ENCODE data around the gene RPS6KA2. TPM values are rescaled to one million over a fixed set of nuclear protein-coding genes. Genes with fewer than 3 reads are reported as not detected.

Gene RPS6KA2
- total RNA-seq, 1 experiment from 2014 or later, result 18.5 TPM

DNA sequence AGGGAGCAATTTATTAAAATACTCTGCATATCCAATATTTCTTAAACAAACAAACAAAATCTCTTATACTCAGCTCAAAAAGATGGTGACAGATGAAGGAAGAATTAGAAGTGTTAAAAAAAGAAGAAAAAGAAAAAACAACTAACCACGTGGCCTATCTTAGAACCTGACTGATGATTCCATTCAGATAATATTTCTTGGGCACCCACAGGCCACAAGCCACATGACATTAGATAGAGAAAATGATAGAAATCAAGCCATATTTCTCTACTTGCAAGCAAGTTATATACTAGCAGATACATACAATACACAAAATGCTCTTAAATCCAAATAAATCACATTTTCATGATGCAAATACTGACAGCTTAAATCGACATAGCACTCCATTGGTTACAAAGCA lies 26.1 kb downstream of the RPS6KA2 start:
- H3K9me3 ChIP-seq (ENCODE audit: insufficient read depth, low read depth), result no peaks in the 10 kb centered on the region
- no peaks in the 10 kb centered on the region for H3K27me3 ChIP-seq (ENCODE audit: insufficient read depth, low read depth)
- no peaks in the 10 kb centered on the region for H4K20me1 ChIP-seq (ENCODE audit: insufficient read depth)
- H3K4me2 ChIP-seq, result no peak overlapping the region
- BruUV-seq (replicated peaks), result no TSS peak
- H3K27ac ChIP-seq, result no peak overlapping the region
- H3K4me1 ChIP-seq (replicated peaks; ENCODE audit: insufficient read depth), result no peaks in the 10 kb centered on the region
- H3K4me3 ChIP-seq, result no peak overlapping the region
- POLR2A ChIA-PET (ENCODE audit: unreplicated experiment), result no interaction called here
- CTCF ChIA-PET, result no interaction called here
- H3K36me3 ChIP-seq (ENCODE audit: low read depth), result no peaks in the 10 kb centered on the region
- TF ChIP-seq, protein P1, sequence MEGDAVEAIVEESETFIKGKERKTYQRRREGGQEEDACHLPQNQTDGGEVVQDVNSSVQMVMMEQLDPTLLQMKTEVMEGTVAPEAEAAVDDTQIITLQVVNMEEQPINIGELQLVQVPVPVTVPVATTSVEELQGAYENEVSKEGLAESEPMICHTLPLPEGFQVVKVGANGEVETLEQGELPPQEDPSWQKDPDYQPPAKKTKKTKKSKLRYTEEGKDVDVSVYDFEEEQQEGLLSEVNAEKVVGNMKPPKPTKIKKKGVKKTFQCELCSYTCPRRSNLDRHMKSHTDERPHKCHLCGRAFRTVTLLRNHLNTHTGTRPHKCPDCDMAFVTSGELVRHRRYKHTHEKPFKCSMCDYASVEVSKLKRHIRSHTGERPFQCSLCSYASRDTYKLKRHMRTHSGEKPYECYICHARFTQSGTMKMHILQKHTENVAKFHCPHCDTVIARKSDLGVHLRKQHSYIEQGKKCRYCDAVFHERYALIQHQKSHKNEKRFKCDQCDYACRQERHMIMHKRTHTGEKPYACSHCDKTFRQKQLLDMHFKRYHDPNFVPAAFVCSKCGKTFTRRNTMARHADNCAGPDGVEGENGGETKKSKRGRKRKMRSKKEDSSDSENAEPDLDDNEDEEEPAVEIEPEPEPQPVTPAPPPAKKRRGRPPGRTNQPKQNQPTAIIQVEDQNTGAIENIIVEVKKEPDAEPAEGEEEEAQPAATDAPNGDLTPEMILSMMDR (conservative IDR thresholded peaks at IDR 0.05), result no peak
- no peak for TF ChIP-seq EZH2 (IDR thresholded peaks at IDR 0.05; ENCODE audit: low read depth)
- intact Hi-C loops (cut with micrococcal nuclease; ENCODE audit: unreplicated experiment), result no loop called here
- no peaks in the 10 kb centered on the region for H3K79me2 ChIP-seq (ENCODE audit: low read depth)
- no peak for DNase-seq
- no peaks in the 10 kb centered on the region for H3K9me2 ChIP-seq (ENCODE audit: insufficient read depth)
- H3F3A ChIP-seq (ENCODE audit: insufficient read depth, low read depth), result no peaks in the 10 kb centered on the region
- H2AFZ ChIP-seq, result no peak overlapping the region

DNA sequence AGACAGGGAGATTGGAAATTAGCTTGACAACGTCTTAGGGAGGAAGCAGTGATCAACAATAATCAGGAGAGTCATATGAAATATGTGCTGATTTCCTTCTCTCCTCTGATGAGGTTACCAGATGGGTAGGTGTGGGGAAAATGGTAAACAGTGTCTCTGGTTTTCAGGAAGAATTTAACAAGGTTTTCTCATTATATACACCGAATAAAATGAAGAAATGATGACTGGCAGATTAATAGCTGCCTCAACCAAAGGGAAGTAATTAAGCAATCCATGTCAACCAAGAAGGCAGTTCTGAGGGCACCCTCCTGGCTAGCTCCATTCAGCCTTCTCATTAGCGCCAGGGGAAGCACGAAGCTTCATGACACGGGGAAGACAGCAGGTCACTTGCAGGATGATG lies 27.8 kb downstream of the RPS6KA2 start:
- CTCF ChIA-PET, result interaction anchor here (0.6 kb wide), 1 partner anchor 42 kb away, joined by 3 read pairs; no protein-coding TSS in a partner anchor
- intact Hi-C loops (cut with micrococcal nuclease; ENCODE audit: unreplicated experiment), result no loop called here
- H3F3A ChIP-seq (ENCODE audit: insufficient read depth, low read depth), result no peaks in the 10 kb centered on the region

DNA sequence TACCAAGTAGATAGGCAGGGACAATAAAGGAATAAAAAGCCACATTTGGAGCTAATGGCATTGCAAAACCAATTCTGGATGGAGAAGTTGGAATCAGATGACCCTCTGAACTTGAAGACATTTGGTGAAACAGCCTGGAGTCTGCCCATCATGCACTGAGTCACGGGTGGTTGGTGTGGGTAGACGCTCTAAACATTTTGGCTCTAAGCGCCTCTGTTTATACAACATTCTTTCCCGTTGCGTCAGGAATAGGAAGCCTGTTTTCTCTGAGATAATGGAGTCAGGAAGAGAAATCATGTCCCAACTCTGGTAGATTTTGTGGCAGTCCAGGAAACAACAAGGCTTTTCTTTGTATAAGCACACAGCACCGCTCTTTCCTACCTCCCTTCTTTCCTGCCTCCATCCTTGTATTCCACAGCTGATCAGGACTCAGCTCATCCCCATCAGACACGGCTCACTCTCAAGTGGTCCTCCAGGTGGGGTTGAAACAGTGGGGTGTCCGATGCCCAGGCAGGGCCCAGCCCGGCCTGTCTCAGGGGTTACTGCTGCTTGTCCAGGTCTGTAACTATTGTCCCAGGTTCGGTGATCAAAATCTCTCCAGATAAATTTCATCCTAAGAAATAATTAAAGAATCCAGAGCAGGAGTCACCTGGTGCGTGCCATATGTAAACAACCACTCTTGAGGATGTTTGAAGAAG lies 28.5 kb downstream of the RPS6KA2 start:
- H3K4me2 ChIP-seq, result no peak overlapping the region
- H3K9me2 ChIP-seq (ENCODE audit: insufficient read depth), result no peaks in the 10 kb centered on the region
- ChIA-PET CTCF (interaction anchor here (0.6 kb wide), 1 partner anchor 41 kb away, joined by 3 read pairs; no protein-coding TSS in a partner anchor), POLR2A (ENCODE audit: unreplicated experiment) (no interaction called here)
- no peak overlapping the region for H3K27ac ChIP-seq
- H3K36me3 ChIP-seq (ENCODE audit: low read depth), result no peaks in the 10 kb centered on the region
- no peaks in the 10 kb centered on the region for H3K4me1 ChIP-seq (replicated peaks; ENCODE audit: insufficient read depth)
- no peak overlapping the region for H3K4me3 ChIP-seq
- H3K9me3 ChIP-seq (ENCODE audit: insufficient read depth, low read depth), result no peaks in the 10 kb centered on the region
- H4K20me1 ChIP-seq (ENCODE audit: insufficient read depth), result no peaks in the 10 kb centered on the region
- TF ChIP-seq EZH2 (IDR thresholded peaks at IDR 0.05; ENCODE audit: low read depth), result no peak
- TF ChIP-seq, protein P1 (conservative IDR thresholded peaks at IDR 0.05), result no peak
- no peaks in the 10 kb centered on the region for H3K79me2 ChIP-seq (ENCODE audit: low read depth)
- BruUV-seq (replicated peaks), result no TSS peak
- peak in 1 of 2 experiments; percentile 41 for DNase-seq
- no peaks in the 10 kb centered on the region for H3F3A ChIP-seq (ENCODE audit: insufficient read depth, low read depth)
- no peaks in the 10 kb centered on the region for H3K27me3 ChIP-seq (ENCODE audit: insufficient read depth, low read depth)
- H2AFZ ChIP-seq, result no peak overlapping the region
- intact Hi-C loops (cut with micrococcal nuclease; ENCODE audit: unreplicated experiment), result no loop called here

More for the DNA sequence above, 27.8 kb downstream of the RPS6KA2 start:
- TF ChIP-seq EZH2 (IDR thresholded peaks at IDR 0.05; ENCODE audit: low read depth), result no peak
- TF ChIP-seq, protein P1 (conservative IDR thresholded peaks at IDR 0.05), result no peak
- Histone ChIP-seq H3K9me3 (ENCODE audit: insufficient read depth, low read depth) (no peaks in the 10 kb centered on the region), H3K4me2 (no peak overlapping the region), H3K4me1 (replicated peaks; ENCODE audit: insufficient read depth) (no peaks in the 10 kb centered on the region), H2AFZ (no peak overlapping the region), H3K27me3 (ENCODE audit: insufficient read depth, low read depth) (no peaks in the 10 kb centered on the region), H3K36me3 (ENCODE audit: low read depth) (no peaks in the 10 kb centered on the region), H3K79me2 (ENCODE audit: low read depth) (no peaks in the 10 kb centered on the region), H3K9me2 (ENCODE audit: insufficient read depth) (no peaks in the 10 kb centered on the region), H3K27ac (no peak overlapping the region), H4K20me1 (ENCODE audit: insufficient read depth) (no peaks in the 10 kb centered on the region), H3K4me3 (no peak overlapping the region)
- no peak for DNase-seq
- no TSS peak for BruUV-seq (replicated peaks)
- POLR2A ChIA-PET (ENCODE audit: unreplicated experiment), result no interaction called here
